Kidney (tissue), 14 donors: ENCODE data around the gene CTSE. TPM values are rescaled to one million over a fixed set of nuclear protein-coding genes. Genes with fewer than 3 reads are reported as not detected.

Experiments used
- DNase-seq, 5 donors: peaks; one replicate each; pipeline ENCODE4 v3.0.0-alpha.2; 2013 to 2020
- FAIRE-seq: peaks from 2 replicates; lab custom pipeline; 2012; peaks lifted over from hg19 to GRCh38; lab: Jason Lieb, UNC
- H3K27ac ChIP-seq, 2 donors: one replicate each; pipeline ENCODE4 v1.7.0; 2013; ENCODE audit warnings: low read depth in 2 of 2, low read length in 2 of 2, inconsistent platforms in 1 of 2
- H3K27me3 ChIP-seq: one replicate; pipeline ENCODE4 v1.7.1; 2013; ENCODE audit warnings: low read length, inconsistent platforms; ENCODE audit not compliant: control insufficient read depth, insufficient read depth
- H3K36me3 ChIP-seq, 3 donors: one replicate each; pipeline versions ENCODE4 v1.7.0 to v1.7.1; 2013; ENCODE audit warnings: low read length in 3 of 3, control low read depth in 1 of 3, inconsistent platforms in 1 of 3; ENCODE audit not compliant: insufficient read depth in 3 of 3, control insufficient read depth in 2 of 3
- H3K4me1 ChIP-seq, 3 donors: one replicate each; pipeline versions ENCODE4 v1.7.0 to v1.7.1; 2013; ENCODE audit warnings: low read length in 3 of 3, inconsistent platforms in 1 of 3, low read depth in 1 of 3; ENCODE audit not compliant: control insufficient read depth in 2 of 3, insufficient read depth in 2 of 3
- H3K4me3 ChIP-seq, 3 donors: one replicate each; pipeline versions ENCODE4 v1.7.0 to v1.8.1; 2013; ENCODE audit warnings: low read length in 3 of 3, control low read depth in 1 of 3, inconsistent platforms in 1 of 3
- H3K9ac ChIP-seq, 3 donors: one replicate each; pipeline versions ENCODE4 v1.7.0 to v1.7.1; 2013; ENCODE audit warnings: low read length in 3 of 3, control low read depth in 1 of 3, inconsistent platforms in 1 of 3
- H3K9me3 ChIP-seq, 3 donors: one replicate each; pipeline versions ENCODE4 v1.7.0 to v1.7.1; 2013; ENCODE audit warnings: low read length in 3 of 3, control low read depth in 1 of 3, inconsistent platforms in 1 of 3; ENCODE audit not compliant: control insufficient read depth in 2 of 3, insufficient read depth in 1 of 3
- intact Hi-C: fragments of 100-400 bp; cut with DNase I; formaldehyde crosslinking; loops from one replicate; pipeline ENCODE4 v1.11.1; 2022
- polyA plus RNA-seq: library from polyadenylated mRNA; stranded (reverse); fragments of 350-450 nt; fragmentation: Illumina TruSeq; extraction: RNeasy Lipid Tissue Mini Kit (QIAGEN cat#74804); gene quantifications from one replicate; pipeline ENCODE4 v1.2.3, GENCODE V29; 2014; ENCODE audit warnings: low read depth, low replicate concordance; ENCODE audit not compliant: insufficient read depth
- total RNA-seq: library from RNA; stranded (reverse); fragmentation: NEBNext Ultra II Directional; extraction: Animal tissue kit (Norgen Biotek cat#: 25700); gene quantifications from one replicate; pipeline ENCODE4 v1.2.1, GENCODE V29; 2021
- TF ChIP-seq, protein P1 (sequence below): IDR thresholded peaks from 3 replicates; pipeline ENCODE4 v1.5.1; 2012; ENCODE audit warnings: mild to moderate bottlenecking, moderate library complexity, borderline replicate concordance; ENCODE audit not compliant: insufficient read depth; ENCODE audit errors: extremely low read depth
- donor health status: control.
- donor health status: control.
- donor health status: control.
- donor health status: control.
- donor health status: control.
- donor health status: DM: yes; HTN: yes; CAD: no.
- donor health status: Normal renal cell carcinoma (clear cell type).

CTSE gene
- total and polyA plus RNA-seq, 2 donors from 2014 or later: 1.6 TPM; not detected in 1

DNA sequence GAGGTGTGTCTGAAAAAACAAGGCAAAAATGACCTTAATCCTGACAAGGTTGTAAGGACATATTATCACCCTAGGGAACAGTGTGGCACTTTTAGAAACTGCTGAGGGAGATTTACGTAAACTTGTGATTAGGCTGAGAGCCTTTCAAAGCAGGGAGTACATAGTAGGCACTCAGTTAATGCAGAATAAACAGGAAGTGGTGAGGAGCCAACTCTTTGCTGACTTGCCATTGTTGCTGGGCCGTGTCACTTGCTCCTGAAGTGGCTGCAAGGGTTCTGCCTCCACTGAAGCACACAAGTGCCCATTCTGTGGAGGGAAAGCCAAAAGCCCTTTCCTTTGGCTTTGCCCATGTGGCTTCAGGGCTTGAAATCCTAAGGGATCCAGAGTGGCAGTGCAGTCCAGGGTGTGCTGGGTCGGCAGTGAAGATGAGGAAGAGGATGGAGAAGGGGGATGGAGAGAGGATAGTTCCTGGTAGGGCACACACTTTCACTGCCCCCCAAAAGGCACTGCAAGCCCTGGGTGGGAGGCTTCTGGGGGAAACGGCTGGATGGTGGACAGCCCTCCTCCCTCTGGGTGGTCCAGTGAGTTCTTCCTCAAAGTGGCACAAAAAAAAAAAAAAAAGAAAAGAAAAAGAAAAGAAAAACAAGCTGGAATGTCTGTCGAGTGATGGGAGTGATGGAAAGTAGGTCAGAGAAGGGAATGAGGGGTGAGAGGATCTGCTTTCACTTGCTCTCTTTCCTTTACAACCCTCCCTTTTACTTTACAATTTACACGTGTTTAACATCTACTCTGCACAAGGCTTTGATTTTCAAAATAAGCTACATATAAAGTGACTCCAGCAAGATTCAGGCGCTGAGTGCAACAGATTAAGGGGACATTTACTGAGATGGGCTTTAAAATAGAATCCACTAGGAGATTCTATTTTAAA is 15.6 kb upstream of the CTSE start:
- Histone ChIP-seq H3K36me3 (no peaks in the 10 kb centered on the region), H3K9me3 (no peaks in the 10 kb centered on the region), H3K9ac (no peak overlapping the region), H3K4me1 (no peaks in the 10 kb centered on the region), H3K27me3 (no peaks in the 10 kb centered on the region), H3K4me3 (no peak overlapping the region), H3K27ac (no peak overlapping the region)
- intact Hi-C loops: no loop called here
- TF ChIP-seq, protein P1, sequence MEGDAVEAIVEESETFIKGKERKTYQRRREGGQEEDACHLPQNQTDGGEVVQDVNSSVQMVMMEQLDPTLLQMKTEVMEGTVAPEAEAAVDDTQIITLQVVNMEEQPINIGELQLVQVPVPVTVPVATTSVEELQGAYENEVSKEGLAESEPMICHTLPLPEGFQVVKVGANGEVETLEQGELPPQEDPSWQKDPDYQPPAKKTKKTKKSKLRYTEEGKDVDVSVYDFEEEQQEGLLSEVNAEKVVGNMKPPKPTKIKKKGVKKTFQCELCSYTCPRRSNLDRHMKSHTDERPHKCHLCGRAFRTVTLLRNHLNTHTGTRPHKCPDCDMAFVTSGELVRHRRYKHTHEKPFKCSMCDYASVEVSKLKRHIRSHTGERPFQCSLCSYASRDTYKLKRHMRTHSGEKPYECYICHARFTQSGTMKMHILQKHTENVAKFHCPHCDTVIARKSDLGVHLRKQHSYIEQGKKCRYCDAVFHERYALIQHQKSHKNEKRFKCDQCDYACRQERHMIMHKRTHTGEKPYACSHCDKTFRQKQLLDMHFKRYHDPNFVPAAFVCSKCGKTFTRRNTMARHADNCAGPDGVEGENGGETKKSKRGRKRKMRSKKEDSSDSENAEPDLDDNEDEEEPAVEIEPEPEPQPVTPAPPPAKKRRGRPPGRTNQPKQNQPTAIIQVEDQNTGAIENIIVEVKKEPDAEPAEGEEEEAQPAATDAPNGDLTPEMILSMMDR: no peak
- DNase-seq: peak in 3 of 5 donors; percentile 26 to 75 (median 74)
- FAIRE-seq: no peak

DNA sequence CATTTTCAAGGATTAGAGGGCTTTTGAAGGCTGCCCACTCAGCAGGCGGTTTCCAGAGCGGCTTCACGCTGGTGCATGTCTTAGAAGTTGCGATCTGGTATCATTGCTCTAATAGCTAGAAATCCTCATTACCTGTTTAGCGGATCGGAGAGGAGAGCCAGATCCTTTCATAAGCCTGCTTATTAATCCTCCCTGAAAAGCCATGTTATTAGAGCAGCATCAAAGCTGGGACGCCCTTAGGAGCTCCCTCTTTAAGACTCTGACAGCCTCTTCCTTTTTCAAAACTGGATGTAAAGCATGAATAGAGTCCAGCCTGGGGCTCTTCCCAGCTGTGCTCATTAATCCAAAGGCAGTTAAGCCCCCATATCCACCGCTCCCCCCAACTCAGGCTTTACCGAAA is 13.9 kb upstream of the CTSE start:
- Histone ChIP-seq H3K27me3 (no peaks in the 10 kb centered on the region), H3K27ac (no peak overlapping the region), H3K36me3 (no peaks in the 10 kb centered on the region), H3K4me1 (no peaks in the 10 kb centered on the region), H3K4me3 (no peak overlapping the region), H3K9me3 (no peaks in the 10 kb centered on the region), H3K9ac (no peak overlapping the region)
- TF ChIP-seq, protein P1: no peak
- FAIRE-seq (no peak), DNase-seq (peak in 1 of 5 donors; percentile 18)
- intact Hi-C loops: no loop called here

DNA sequence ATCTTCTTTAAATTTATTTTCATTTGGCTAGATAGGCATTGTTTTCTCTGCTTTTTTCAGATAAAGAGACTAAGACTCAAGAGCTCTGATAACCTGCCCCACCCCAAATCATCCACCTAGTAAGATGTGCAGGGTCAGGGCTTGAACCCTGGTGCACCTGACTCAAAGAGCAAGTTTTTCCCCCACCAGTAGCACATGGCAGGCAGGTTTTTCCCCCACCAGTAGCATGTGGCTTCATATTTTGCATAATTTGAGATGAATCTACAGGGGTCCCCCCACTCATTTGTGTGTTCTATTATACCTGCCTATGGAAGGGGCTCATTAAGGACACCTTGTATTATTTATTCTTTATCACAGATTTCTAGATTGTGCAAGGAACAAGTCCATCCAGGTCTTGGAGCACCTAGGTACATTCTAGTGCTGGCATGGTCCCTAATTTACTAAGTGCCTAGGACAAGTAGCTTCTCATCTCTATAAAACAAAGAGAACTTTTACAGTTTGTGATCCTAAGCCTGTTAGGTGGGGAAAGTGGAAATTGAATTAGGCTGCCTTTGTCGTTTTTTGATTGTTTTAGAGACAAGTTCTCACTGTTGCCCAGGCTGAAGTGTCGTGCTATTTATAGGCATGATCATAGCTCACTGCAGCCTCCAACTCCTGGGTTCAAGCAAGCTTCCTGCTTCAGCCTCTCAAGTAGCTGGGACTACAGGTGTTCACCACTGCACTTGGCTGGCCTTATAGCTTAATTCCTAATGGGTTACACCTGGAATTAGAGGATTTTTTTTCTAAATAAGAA is 13.2 kb upstream of the CTSE start:
- FAIRE-seq: no peak

More for the DNA sequence above, 13.2 kb upstream of the CTSE start:
- TF ChIP-seq, protein P1: no peak
- no peak overlapping the region for H3K27ac ChIP-seq
- no peaks in the 10 kb centered on the region for H3K36me3 ChIP-seq
- no peaks in the 10 kb centered on the region for H3K9me3 ChIP-seq
- intact Hi-C loops: no loop called here
- H3K27me3 ChIP-seq: no peaks in the 10 kb centered on the region
- DNase-seq: no peak
- H3K4me3 ChIP-seq: no peak overlapping the region
- no peak overlapping the region for H3K9ac ChIP-seq
- H3K4me1 ChIP-seq: no peaks in the 10 kb centered on the region
